Omental fat pad (tissue), 4 donors: ENCODE results near the gene DOCK4. TPM values are rescaled to one million over a fixed set of nuclear protein-coding genes. Genes with fewer than 3 reads are reported as not detected.

Experiments
- ATAC-seq: fragments of 150-250 bp; one replicate; pipeline ENCODE4 v1.9.1; 2016; ENCODE audit warnings: mild to moderate bottlenecking, moderate library complexity; ENCODE audit not compliant: low FRiP score
- DNase-seq: peaks from one replicate; pipeline ENCODE4 v3.0.0-alpha.2; 2019; ENCODE audit warnings: low spot score
- total RNA-seq, 4 donors: library from RNA; depleted of rRNA; stranded (reverse); fragments of >200 nt; gene quantifications; one replicate each; pipeline ENCODE4 v1.1.0, GENCODE V29; 2016
- TF ChIP-seq, protein P1 (sequence below), 3 donors: fragments of 450-650 bp; IDR thresholded peaks; one replicate each; pipeline ENCODE4 v1.5.1; 2016 to 2017; ENCODE audit warnings: antibody characterized with exemption in 3 of 3, mild to moderate bottlenecking in 3 of 3, moderate library complexity in 2 of 3

DOCK4 gene
- total RNA-seq, 4 donors from 2014 or later, result 47.5 to 86.9 (median 59.7) TPM

DNA sequence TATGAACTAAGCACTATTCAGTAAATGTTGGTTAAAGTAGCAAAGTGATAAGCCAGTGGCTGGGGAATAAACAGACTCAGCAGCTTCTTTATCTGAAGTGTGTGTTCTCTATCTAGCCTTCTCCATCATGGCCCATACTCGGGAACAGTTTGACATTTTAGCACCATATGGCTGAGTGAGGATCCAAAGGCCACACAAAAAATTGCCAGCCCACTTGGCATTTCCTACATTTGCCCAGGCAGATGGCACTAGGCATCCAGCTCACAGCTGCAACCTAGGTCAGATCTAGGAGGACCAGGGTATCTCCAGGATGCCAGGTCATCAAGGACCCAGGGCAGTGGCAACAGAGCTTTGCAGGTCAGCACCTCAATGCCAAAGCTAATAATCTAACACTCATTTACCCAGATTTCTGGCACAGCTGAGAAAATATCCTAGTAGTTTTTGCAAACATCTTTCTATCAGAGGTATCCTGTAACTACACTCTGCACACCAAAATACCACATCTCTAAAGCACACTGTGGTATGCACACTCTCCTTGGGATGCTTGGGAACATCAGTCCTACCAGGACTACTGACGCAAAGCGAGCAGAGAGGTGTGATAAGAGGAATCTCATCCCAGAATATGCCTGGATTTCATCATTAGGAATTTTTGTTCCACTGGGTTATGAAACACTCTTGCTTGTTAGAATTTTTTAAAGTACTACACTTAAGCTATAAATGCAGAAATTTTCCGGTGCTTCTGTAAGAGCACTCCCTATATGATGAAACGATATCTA, 61.7 kb downstream of the DOCK4 start:
- TF ChIP-seq, protein P1, sequence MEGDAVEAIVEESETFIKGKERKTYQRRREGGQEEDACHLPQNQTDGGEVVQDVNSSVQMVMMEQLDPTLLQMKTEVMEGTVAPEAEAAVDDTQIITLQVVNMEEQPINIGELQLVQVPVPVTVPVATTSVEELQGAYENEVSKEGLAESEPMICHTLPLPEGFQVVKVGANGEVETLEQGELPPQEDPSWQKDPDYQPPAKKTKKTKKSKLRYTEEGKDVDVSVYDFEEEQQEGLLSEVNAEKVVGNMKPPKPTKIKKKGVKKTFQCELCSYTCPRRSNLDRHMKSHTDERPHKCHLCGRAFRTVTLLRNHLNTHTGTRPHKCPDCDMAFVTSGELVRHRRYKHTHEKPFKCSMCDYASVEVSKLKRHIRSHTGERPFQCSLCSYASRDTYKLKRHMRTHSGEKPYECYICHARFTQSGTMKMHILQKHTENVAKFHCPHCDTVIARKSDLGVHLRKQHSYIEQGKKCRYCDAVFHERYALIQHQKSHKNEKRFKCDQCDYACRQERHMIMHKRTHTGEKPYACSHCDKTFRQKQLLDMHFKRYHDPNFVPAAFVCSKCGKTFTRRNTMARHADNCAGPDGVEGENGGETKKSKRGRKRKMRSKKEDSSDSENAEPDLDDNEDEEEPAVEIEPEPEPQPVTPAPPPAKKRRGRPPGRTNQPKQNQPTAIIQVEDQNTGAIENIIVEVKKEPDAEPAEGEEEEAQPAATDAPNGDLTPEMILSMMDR (IDR thresholded peaks at IDR 0.05), result no peak
- ATAC-seq, result peak; percentile 67
- DNase-seq, result no peak

DNA sequence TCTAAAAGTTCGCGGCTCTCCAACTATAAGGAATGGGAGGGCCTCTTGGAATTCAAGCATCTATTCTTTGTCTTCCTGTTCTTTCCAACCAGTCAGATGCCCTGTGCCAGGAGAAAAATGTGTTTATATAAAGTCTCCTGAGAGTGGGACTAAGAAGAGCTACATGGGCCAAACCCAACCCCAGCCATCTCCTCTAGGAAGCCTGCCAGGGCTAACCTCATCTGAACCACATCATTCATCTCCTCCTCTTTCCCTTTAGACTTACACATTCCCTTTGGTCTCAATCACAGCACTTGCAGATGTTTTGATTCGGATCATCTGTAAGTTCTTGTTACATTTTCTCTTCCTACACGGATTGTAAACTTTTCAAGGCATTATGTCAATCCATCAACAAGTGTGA, 62.6 kb downstream of the DOCK4 start:
- DNase-seq, result no peak
- ATAC-seq, result no peak
- TF ChIP-seq, protein P1 (IDR thresholded peaks at IDR 0.05), result no peak

DNA sequence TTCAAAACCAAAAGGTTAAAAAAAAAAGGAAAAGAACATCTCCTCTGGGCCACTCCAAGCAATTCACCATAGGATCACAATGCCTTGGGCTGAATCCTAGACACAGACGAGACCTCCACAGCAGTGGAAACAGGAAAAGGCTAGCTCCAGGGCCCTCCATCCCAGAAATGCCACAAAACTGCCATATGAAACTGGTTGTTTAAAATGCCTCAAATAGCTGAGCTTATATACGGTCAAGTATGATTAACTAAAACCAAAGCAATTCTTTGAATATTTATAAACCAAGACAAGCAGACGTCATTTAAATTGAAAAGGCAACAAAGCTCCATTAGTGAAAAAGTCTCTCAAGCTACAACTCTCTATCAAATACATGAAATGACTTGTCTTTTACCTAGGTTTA, 63.1 kb downstream of the DOCK4 start:
- ATAC-seq (no peak), DNase-seq (no peak)
- TF ChIP-seq, protein P1 (IDR thresholded peaks at IDR 0.05), result no peak

DNA sequence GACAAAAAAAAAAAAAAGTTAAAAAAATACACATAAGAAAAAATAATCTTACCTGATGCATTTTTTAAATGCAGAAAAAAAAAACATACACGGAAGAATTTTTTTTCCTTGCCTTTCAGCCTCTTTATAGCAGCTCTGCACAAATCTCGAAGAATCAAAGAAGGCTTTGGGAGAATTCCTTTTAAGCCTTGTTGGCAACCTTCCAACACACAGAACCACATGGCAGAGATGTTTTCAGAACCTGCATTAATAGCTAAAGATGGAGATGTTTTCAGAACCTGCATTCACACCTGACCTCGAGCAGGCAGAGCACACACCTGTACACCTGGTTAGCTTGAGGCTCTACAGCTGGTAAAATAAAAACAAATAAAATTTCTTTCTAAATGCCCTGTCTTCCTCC, 65.6 kb downstream of the DOCK4 start:
- ATAC-seq (no peak), DNase-seq (no peak)
- TF ChIP-seq, protein P1 (IDR thresholded peaks at IDR 0.05), result no peak

DNA sequence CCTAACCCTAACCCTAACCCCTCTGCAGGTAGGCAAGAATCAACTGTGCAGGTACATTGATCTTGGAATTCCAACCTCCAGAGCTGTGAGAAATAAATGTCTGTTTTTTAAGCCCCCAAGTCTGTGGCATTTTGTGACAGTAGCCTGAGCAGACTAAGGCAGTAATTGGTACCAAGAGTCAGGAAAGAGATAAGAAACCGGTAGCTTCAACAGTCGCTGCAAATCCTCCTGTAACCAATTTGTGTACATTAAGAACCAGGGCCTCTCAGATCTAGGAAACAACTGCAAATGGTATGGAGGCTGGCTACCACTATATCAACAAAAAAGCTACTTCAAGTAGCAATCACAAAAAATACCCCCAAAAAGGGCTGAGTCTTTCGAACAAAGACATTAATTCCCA, 67.3 kb downstream of the DOCK4 start:
- TF ChIP-seq, protein P1 (IDR thresholded peaks at IDR 0.05), result no peak
- ATAC-seq, result no peak

DNA sequence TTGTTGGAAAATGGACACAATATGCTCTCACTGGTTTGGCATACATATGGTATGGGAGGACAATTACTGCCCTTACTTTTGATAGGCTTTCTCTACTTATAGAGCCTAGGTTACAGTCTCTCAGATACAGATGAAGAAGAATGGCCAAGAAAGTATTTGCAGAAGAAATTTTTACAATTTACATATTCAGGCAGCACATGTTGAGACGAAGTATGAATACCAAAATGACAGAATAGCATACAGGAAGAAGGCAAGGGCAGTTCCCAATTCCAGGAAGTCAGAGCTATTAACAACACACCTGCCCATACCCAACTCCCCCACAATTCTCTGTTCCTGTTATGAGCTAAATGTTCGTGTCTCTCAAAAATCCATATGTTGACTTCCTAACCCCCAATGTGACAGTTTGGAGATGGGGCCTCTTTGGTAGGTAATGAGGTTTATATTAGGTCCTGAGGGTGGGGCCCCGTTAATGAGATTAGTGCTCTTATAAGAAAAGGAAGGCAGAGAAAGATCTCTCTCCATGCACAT, 67.8 kb downstream of the DOCK4 start:
- no peak for DNase-seq
- TF ChIP-seq, protein P1 (IDR thresholded peaks at IDR 0.05), result no peak
- no peak for ATAC-seq

More for the DNA sequence above, 67.3 kb downstream of the DOCK4 start:
- DNase-seq, result no peak
